GM21576 (cell line): Measurements from ENCODE around the gene C7orf33.
"Not testable (repeated sequence)": the region's sequence is repeated elsewhere in the genome, so short reads cannot be mapped to it uniquely, and the experiment has no call there.

ENCODE experiments used
- ATAC-seq: cut with Tn5 transposase; IDR thresholded peaks from one replicate; pipeline ENCODE4 v1.9.1; 2021; ENCODE audit warnings: mild to moderate bottlenecking, moderate library complexity; ENCODE audit not compliant: unreplicated experiment

C7orf33 gene

GRCh38 chr7:148590471-148590870, at the start of gene C7orf33:
TSS of gene C7orf33 (plus strand) at chr7:148590766. CDS start at chr7:148590926, 160 bp downstream.
- ATAC-seq: no peak

- no peak for ATAC-seq
These were observed 48.6 kb upstream of the C7orf33 start for GRCh38 chr7:148541891-148542504.

GRCh38 chr7:148543302-148543701, 47.3 kb upstream of the C7orf33 start:
- ATAC-seq: no peak

- no peak for ATAC-seq
These were observed 45.4 kb upstream of the C7orf33 start for GRCh38 chr7:148545172-148545571.

GRCh38 chr7:148545932-148546331, 44.6 kb upstream of the C7orf33 start:
- ATAC-seq: no peak

- no peak for ATAC-seq
These were observed 43.7 kb upstream of the C7orf33 start for GRCh38 chr7:148546857-148547256.

DNA sequence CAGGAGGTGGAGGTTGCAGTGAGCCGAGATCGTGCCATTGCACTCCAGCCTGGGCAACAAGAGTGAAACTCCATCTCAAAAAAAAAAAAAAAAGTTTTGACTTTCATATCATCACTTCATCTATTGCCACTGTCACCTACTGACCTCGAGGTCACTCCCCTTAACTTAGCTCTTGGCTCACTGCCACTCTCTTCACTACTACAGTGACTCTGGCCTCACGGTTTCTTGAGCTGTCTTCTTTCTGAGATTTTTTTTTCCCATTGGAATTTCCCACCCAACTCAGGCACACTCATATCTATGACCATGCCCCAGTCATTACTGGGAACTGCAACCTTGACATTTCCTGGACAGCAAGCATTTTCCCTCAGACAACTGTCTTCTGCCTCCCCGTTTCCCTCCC, 42.6 kb upstream of the C7orf33 start:
- no peak for ATAC-seq

DNA sequence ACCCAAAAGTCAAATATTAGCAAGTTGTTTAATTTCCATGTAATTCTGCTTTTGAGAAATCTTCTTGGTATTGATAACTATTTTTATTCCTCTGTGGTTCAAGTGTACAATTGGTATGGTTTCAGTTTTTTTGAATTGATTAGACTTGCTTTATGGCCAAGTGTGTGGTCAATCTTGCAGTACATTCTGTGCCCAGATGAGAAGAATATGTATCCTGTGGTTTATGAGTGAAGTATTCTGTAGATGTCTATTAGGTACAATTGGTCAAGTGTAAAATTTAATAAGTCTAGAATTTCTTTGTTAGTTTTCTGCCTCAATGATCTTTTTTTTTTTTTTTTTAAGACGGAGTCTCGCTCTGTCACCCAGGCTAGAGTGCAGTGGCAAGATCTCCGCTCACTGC, 36.6 kb upstream of the C7orf33 start:
- ATAC-seq: no peak

DNA sequence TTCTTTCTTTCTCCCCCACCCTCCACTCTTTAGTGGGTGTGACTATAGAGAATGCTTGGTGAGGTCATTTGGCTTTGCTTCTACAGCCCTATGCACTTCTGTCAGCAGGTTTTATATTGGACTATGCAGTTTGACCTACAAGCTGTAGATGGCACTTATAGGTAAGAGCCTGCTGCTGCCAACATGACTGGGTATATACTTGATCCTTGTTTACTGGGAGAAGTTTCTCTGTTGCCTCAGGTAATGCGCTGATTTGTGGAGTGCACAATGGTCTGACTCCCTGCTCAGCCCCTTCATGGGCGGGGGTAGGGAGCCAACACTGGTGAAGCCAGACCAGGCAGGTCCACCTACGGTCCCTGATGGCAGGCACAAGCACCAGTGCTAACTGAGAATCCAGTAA, 33.7 kb upstream of the C7orf33 start:
- no peak for ATAC-seq

DNA sequence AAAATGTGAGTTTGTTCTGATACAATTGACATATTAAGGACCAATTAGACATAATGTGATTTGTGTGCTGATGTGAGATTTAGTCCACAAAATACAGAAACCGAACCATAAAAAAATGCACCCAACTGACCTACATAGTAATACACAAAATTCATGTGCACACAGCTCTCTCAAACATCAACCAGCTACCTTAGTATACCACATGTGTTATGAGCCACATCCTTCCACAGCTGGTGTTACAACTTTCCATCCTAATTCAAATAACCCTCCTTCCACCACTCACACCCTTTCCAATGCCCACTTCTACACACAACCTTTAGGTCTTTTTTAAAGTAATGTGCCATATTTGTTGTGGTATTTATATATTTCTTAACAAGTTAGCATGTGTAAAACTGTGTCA, 31.7 kb upstream of the C7orf33 start:
- ATAC-seq: no peak

DNA sequence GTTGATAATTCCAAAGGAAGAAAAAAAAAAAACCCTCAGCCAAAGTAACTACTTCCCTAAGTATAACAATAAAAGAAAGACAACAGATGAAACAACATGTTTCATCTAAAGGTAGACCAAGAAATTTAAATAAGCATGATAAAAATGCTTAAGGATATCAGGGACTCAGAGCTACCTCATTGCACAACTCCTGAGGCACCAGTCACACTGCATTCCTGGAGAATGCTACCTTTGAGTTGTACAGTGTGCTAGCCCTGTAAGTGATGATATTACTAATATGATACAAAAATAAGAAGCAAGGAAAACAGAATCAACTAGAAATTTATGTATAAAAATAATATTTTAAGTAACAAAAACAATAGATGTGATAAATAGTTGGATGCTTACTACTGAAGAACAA, 29.5 kb upstream of the C7orf33 start:
- no peak for ATAC-seq

DNA sequence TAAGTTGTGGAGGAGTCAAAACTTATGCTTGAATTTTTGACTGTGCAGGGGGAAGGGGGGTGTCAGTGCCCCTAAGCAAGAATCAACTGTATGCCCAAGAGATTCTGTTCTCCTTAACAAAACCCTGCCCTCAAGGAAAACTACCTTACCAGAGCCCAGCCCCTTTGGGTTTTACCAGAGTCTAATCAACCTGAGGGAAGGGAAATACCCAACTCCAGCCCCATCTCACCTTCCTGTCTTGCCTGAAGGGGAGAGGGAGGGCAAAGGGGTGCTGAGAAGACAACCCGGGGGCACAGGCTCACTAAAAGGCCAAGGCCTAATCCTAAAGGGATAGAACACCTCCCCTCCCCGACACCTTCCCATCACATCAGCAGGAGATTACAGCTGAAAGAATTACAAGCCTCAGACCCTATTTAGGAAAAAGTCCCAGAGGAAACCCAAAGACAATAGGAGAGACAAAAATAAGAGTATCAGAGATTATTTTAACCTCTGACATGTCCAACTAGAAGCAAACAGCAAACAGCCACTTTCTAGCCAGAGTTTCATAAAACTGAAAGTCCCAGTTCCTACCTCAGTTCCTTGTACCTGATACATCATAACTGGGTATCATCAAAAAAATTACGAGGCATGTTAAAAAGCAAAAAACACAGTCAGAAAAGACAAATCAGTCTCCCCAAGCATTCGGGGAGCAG, 26.8 kb upstream of the C7orf33 start:
- ATAC-seq: peak; percentile 17

GRCh38 chr7:148564275-148564951, 26.2 kb upstream of the C7orf33 start:
- peak; percentile 82 for ATAC-seq

DNA sequence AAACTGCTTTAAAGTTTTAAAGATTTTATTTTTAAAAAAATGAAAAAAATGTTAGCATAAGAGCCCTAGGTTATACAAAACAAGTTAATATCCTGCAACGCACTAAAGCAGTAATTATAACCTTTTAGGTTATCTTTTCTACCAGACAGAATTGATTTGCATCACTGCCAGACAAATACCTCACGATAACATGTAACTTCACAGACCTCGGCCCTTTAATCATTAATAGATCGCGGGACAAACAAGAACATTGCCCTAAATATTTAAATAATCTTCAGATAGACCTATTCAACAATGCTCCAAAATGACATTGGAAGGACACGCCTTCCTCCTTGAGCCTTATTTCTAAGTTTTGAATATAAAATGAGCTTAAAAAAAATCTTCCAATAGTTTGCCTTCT, 23.8 kb upstream of the C7orf33 start:
- ATAC-seq: no peak

- no peak for ATAC-seq
These were observed 23.0 kb upstream of the C7orf33 start for GRCh38 chr7:148567524-148567923.

DNA sequence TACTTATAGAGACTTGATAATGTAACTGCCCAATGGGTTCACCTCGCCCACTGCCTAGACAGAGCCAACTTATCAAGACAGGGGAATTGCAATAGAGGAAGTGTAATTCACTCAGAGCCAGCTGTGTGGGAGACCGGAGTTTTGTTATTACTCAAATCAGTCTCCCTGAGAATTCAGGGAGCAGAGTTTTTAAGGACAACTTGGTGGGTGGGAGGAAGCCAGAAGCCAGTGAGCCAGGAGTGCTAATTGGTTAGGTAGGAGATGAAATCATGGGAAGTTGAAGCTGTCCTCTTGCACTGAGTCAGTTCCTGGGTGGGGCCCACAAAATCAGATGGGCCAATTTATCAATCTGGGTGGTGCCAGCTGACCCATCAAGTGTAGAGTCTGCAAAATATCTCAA, 20.1 kb upstream of the C7orf33 start:
- no peak for ATAC-seq

DNA sequence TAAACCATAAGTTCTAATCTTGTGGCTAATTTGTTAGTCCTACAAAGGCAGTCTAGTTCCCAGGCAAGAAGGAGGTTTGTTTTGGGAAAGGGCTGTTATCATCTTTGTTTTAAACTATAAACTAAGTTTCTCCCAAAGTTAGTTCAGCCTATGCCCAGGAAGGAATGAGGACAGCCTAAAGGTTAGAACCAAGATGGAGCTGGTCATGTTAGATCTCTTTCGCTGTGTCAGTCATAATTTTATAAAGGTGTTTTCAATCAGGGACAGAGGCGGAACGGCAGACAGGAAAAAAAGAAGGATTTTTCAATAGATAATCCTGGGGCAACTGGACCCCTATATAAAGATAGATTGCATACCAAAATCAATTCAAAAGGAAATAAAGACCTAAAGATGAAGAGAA, 19.6 kb upstream of the C7orf33 start:
- not testable (repeated sequence) for ATAC-seq

DNA sequence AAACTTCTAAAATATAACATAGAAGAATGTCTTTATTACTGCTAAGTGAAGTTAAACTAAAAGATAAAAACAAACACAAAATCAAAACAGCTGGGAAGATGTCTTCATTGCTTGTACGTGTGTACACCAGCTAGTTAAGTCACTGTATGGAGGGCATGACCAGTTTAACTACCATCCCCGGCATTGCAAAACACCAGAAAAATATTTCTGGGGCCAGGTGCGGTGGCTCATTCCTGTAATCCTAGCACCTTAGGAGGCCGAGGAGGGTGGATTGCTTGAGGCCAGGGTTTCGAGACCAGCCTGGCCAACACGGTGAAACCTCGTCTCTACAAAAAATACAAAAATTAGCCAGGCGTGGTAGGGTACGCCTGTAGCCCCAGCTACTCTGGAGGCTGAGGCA, 19.2 kb upstream of the C7orf33 start:
- ATAC-seq: no peak

DNA sequence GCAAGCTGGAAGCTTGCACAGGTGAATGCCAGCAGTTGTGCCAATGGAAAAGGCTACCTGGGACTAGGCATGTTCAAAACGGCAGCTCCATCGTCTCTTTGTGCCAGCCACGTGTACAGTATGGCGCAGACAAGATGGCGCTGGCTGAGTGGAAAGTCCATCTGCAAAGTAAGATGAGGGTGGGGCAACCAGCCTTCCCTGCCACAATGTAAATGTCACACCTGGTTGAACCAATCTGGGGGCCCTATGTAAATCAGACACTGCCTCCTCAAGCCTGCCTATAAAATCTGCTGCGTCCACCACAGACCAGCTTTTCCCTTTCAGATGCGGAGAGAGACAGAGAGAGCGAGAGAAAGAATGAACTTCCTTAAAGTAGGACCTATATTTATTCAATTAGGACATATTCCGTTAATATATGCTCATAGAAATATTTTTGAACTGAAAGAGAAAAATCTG, 18.5 kb upstream of the C7orf33 start:
- no peak for ATAC-seq

GRCh38 chr7:148573581-148573980, 17.0 kb upstream of the C7orf33 start:
- ATAC-seq: not testable (repeated sequence)

DNA sequence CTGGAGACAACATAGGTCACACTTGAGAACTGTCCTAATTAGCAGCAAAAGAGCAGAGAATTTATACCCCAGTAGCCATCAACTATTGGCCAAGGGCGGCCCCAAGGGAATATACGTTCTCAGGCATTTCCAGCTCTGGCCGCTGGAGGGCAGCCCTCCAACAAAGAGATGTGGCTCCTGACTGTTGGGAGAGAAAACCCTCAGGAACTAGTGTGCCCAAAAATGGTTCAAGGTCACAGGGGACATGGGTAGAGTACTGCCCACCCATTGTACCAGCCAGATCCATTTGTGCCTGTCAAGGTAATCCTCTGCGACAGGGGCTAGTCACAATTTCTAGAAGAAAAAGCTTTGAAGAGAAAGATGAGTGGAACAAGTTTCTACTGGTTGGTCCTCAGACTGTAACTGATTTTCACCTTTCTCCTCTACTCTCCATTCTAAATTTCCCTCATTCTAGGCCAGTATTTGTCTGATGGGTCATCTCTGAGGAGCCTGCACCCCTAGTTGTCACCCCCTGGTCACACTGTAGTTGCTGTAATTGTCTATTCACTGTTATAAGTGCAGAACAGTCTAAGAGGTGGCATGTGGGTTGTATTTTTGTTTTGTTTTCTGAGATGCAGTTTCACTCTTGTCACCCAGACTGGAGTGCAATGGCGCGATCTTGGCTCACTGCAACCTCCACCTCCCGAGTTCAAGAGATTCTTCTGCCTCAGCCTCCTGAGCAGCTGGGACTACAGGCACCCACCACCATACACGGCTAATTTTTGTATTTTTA, 14.7 kb upstream of the C7orf33 start:
- ATAC-seq: peak; percentile 82
